Dendritic cell treated with granulocyte-macrophage colony-stimulating factor and Interleukin-4, amounts not matched to agents 40 ng/mL and 50 ng/mL, for 4 days (primary cell): Measurements from ENCODE around the gene MUC6.

Experiments used
- H3K27ac Mint-ChIP-seq: one replicate; pipeline ENCODE4 v1.8.0; 2022; ENCODE audit warnings: mild to moderate bottlenecking, mixed read lengths
- H3K27me3 Mint-ChIP-seq: one replicate; pipeline ENCODE4 v1.8.0; 2022; ENCODE audit warnings: mild to moderate bottlenecking, mixed read lengths
- H3K36me3 Mint-ChIP-seq: one replicate; pipeline ENCODE4 v1.8.0; 2022; ENCODE audit warnings: low read depth, mixed read lengths
- H3K4me1 Mint-ChIP-seq: one replicate; pipeline ENCODE4 v1.8.0; 2022; ENCODE audit warnings: low read depth, mixed read lengths
- H3K4me3 Mint-ChIP-seq: one replicate; pipeline ENCODE4 v1.8.0; 2022; ENCODE audit warnings: mild to moderate bottlenecking, moderate library complexity, mixed read lengths
- H3K9me3 Mint-ChIP-seq: one replicate; pipeline ENCODE4 v1.8.0; 2022; ENCODE audit warnings: mixed read lengths
- intact Hi-C: fragments of 100-400 bp; cut with micrococcal nuclease; formaldehyde crosslinking; loops from one replicate; pipeline ENCODE4 v1.15.0; 2022

The MUC6 gene

GRCh38 chr11:971731-972365 is 64.7 kb downstream of the MUC6 start:
- intact Hi-C loops, result no loop called here
- Mint-ChIP-seq H3K4me3 (no peak overlapping the region), H3K9me3 (no peaks in the 10 kb centered on the region), H3K36me3 (peaks cover 100% of the 10 kb centered on the region), H3K27ac (no peak overlapping the region), H3K27me3 (no peaks in the 10 kb centered on the region), H3K4me1 (peaks cover 77% of the 10 kb centered on the region)

- peaks cover 82% of the 10 kb centered on the region for H3K4me1 Mint-ChIP-seq
- intact Hi-C loops, result no loop called here
- no peaks in the 10 kb centered on the region for H3K9me3 Mint-ChIP-seq
- no peak overlapping the region for H3K4me3 Mint-ChIP-seq
- H3K36me3 Mint-ChIP-seq, result peaks cover 100% of the 10 kb centered on the region
- H3K27me3 Mint-ChIP-seq, result no peaks in the 10 kb centered on the region
- peak overlapping the region; percentile 38 for H3K27ac Mint-ChIP-seq
These were observed 65.3 kb downstream of the MUC6 start for GRCh38 chr11:971092-971690.

GRCh38 chr11:970319-970871 is 66.1 kb downstream of the MUC6 start:
- H3K36me3 Mint-ChIP-seq, result peaks cover 100% of the 10 kb centered on the region
- H3K9me3 Mint-ChIP-seq, result no peaks in the 10 kb centered on the region
- H3K27me3 Mint-ChIP-seq, result no peaks in the 10 kb centered on the region
- peaks cover 82% of the 10 kb centered on the region for H3K4me1 Mint-ChIP-seq
- peak overlapping the region; percentile 38 for H3K27ac Mint-ChIP-seq
- no peak overlapping the region for H3K4me3 Mint-ChIP-seq
- intact Hi-C loops, result no loop called here

GRCh38 chr11:969651-970205 is 66.8 kb downstream of the MUC6 start:
- Mint-ChIP-seq H3K27ac (no peak overlapping the region), H3K4me3 (no peak overlapping the region), H3K9me3 (no peaks in the 10 kb centered on the region), H3K4me1 (peaks cover 80% of the 10 kb centered on the region), H3K36me3 (peaks cover 100% of the 10 kb centered on the region), H3K27me3 (no peaks in the 10 kb centered on the region)
- intact Hi-C loops, result no loop called here

GRCh38 chr11:968822-969221 is 67.7 kb downstream of the MUC6 start:
- no peaks in the 10 kb centered on the region for H3K9me3 Mint-ChIP-seq
- no peak overlapping the region for H3K4me3 Mint-ChIP-seq
- H3K27ac Mint-ChIP-seq, result no peak overlapping the region
- H3K4me1 Mint-ChIP-seq, result peaks cover 83% of the 10 kb centered on the region
- no peaks in the 10 kb centered on the region for H3K27me3 Mint-ChIP-seq
- H3K36me3 Mint-ChIP-seq, result peaks cover 100% of the 10 kb centered on the region
- intact Hi-C loops, result no loop called here

- peaks cover 77% of the 10 kb centered on the region for H3K4me1 Mint-ChIP-seq
- H3K27ac Mint-ChIP-seq, result no peak overlapping the region
- no peak overlapping the region for H3K4me3 Mint-ChIP-seq
- intact Hi-C loops, result no loop called here
- peaks cover 100% of the 10 kb centered on the region for H3K36me3 Mint-ChIP-seq
- no peaks in the 10 kb centered on the region for H3K9me3 Mint-ChIP-seq
- no peaks in the 10 kb centered on the region for H3K27me3 Mint-ChIP-seq
These were observed 68.3 kb downstream of the MUC6 start for GRCh38 chr11:967995-968751.

GRCh38 chr11:965206-965775 is 71.2 kb downstream of the MUC6 start:
- intact Hi-C loops, result no loop called here
- no peak overlapping the region for H3K27ac Mint-ChIP-seq
- H3K4me3 Mint-ChIP-seq, result no peak overlapping the region

GRCh38 chr11:963852-964251 is 72.7 kb downstream of the MUC6 start:
- Mint-ChIP-seq H3K4me1 (peaks cover 55% of the 10 kb centered on the region), H3K4me3 (no peak overlapping the region), H3K27me3 (no peaks in the 10 kb centered on the region), H3K27ac (no peak overlapping the region), H3K36me3 (peaks cover 100% of the 10 kb centered on the region), H3K9me3 (no peaks in the 10 kb centered on the region)
- intact Hi-C loops, result no loop called here

More at GRCh38 chr11:965206-965775, 71.2 kb downstream of the MUC6 start:
- H3K9me3 Mint-ChIP-seq, result no peaks in the 10 kb centered on the region
- no peaks in the 10 kb centered on the region for H3K27me3 Mint-ChIP-seq
- peaks cover 100% of the 10 kb centered on the region for H3K36me3 Mint-ChIP-seq
- peaks cover 59% of the 10 kb centered on the region for H3K4me1 Mint-ChIP-seq
